ENCODE measurements around the gene IZUMO4.
"Not testable (repeated sequence)": the region's sequence is repeated elsewhere in the genome, so short reads cannot be mapped to it uniquely, and the experiment has no call there.

The IZUMO4 gene

DNA sequence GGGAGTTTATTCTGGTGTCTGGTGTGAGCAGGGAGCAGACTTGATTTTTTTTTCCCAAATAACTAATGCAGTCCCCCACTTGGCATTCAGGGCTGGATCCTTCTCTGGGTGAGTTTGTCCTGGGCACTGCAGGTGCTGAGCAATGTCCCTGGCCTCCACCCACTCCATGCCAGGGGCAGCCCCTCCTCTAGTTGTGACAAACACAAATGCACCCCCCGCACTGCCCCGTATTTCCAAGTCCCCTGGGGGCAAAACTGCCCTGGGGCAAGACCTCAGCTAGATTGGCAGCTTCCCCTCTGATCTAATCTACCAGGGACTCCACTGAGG lies 7.0 kb upstream of the IZUMO4 start:
- ATAC-seq = no peak; the same call in 2 of the 3 replicates
- no peak for TF ChIP-seq ARNTL (CRISPR knock-in tag; IDR thresholded peaks at IDR 0.05; ENCODE audit: borderline replicate concordance, low read depth)
- TF ChIP-seq SNAI2 (CRISPR knock-in tag; IDR thresholded peaks at IDR 0.05) = no peak
- TF ChIP-seq ZFP3 (CRISPR knock-in tag; IDR thresholded peaks at IDR 0.05) = no peak
- no peak for TF ChIP-seq PPARA (CRISPR knock-in tag; IDR thresholded peaks at IDR 0.05; ENCODE audit: borderline replicate concordance)
- TF ChIP-seq, protein P1, sequence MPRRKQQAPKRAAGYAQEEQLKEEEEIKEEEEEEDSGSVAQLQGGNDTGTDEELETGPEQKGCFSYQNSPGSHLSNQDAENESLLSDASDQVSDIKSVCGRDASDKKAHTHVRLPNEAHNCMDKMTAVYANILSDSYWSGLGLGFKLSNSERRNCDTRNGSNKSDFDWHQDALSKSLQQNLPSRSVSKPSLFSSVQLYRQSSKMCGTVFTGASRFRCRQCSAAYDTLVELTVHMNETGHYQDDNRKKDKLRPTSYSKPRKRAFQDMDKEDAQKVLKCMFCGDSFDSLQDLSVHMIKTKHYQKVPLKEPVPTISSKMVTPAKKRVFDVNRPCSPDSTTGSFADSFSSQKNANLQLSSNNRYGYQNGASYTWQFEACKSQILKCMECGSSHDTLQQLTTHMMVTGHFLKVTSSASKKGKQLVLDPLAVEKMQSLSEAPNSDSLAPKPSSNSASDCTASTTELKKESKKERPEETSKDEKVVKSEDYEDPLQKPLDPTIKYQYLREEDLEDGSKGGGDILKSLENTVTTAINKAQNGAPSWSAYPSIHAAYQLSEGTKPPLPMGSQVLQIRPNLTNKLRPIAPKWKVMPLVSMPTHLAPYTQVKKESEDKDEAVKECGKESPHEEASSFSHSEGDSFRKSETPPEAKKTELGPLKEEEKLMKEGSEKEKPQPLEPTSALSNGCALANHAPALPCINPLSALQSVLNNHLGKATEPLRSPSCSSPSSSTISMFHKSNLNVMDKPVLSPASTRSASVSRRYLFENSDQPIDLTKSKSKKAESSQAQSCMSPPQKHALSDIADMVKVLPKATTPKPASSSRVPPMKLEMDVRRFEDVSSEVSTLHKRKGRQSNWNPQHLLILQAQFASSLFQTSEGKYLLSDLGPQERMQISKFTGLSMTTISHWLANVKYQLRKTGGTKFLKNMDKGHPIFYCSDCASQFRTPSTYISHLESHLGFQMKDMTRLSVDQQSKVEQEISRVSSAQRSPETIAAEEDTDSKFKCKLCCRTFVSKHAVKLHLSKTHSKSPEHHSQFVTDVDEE (CRISPR knock-in tag; IDR thresholded peaks at IDR 0.05) = no peak
- no peak for TF ChIP-seq CSDC2 (CRISPR knock-in tag; IDR thresholded peaks at IDR 0.05)
- TF ChIP-seq TOX (CRISPR knock-in tag; IDR thresholded peaks at IDR 0.05; ENCODE audit: borderline replicate concordance) = no peak
- no peak for TF ChIP-seq ZNF565 (CRISPR knock-in tag; conservative IDR thresholded peaks at IDR 0.05; ENCODE audit: low read depth)
- TF ChIP-seq ZNF70 (CRISPR knock-in tag; IDR thresholded peaks at IDR 0.05) = no peak

DNA sequence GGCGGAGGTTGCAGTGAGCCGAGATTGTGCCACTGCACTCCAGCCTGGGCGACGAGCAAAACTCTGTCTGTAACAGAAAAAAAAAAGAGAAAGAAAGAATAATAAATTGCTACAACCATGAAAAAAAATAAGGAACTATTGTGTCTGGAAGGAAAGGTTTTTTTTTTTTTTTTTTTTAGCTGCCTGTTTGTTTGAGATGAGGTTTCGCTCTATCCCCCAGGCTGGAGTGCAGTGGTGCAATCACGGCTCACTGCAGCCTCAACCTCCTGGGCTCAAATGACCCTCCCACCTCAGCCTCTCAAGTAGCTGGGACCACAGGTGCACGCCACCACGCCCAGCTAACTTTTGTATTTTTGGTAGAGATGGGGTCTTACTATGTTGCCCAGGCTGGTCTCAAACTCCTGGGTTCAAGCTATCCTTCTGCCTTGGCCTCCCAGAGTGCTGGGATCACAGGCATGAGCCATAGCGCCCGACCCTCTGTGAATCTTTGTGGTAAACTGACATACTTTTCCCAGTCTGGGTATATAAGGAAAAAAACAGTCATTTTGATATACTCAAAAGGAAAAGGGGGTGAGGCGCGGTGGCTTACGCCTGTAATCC lies 4.7 kb upstream of the IZUMO4 start:
- ATAC-seq = not testable (repeated sequence)

DNA sequence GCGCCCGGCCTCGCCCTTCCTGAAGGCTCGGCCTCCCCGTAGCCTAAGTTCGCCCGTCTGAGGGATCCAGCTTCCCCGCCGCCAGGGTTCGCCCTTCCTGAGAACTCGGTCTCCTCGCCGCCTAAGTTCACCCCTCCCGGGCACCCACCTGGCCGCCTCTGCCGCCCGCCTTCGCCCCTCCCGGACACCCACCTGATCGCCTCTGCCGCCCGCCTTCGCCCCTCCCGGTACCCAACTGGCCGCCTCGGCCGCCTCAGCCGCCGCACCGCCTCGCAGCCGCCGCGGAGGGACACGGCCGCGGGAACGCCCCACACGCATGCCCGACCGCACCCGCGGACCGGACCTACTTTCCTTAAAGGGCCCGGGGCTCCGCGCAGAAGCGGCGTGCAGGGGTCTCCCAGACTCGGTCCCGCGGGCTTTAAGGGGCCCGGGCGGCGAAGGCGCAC lies 658 bp upstream of the IZUMO4 start, which contains the start of gene MOB3A:
TSS of gene MOB3A (minus strand) at position 293 of the 446 bp plus-strand sequence. CDS start 17,766 bp downstream, outside the sequence.
- ATAC-seq = peak; percentile 50
- TF ChIP-seq ZFP30 (CRISPR knock-in tag; IDR thresholded peaks at IDR 0.05) = no peak
- TF ChIP-seq ZFP3 (CRISPR knock-in tag; IDR thresholded peaks at IDR 0.05) = 0 out of 2 replicates have a peak, but pooled peaks have one; percentile 67
- TF ChIP-seq BACH2 (CRISPR knock-in tag; IDR thresholded peaks at IDR 0.05; ENCODE audit: borderline replicate concordance) = no peak
- 0 out of 2 replicates have a peak, but pooled peaks have one; percentile 43 for TF ChIP-seq GLIS3 (CRISPR knock-in tag; IDR thresholded peaks at IDR 0.05)

DNA sequence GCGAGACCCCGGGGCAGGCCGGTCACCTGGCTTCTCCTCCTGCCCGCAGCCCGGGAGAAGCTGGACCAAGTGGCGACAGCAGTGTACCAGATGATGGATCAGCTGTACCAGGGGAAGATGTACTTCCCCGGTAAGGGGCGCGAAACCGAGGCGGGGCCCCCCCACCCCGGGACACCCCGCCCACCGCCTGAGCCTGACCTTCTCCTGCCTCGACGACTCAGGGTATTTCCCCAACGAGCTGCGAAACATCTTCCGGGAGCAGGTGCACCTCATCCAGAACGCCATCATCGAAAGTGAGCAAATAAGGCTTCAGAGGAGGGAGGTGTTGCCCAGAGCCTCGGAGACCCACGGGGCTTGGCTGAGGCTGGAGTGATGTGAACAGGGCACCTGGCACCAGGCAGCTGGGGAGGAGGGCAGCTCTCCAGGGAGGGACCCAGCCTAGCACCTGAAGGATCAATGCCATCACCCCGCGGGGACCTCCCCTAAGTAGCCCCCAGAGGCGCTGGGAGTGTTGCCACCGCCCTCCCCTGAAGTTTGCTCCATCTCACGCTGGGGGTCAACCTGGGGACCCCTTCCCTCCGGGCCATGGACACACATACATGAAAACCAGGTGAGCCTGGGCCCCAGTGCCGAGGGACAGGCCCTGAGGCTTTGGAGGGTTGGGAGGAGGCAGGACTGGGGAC lies 629 bp downstream of the IZUMO4 start:
- no peak for TF ChIP-seq ZFP30 (CRISPR knock-in tag; IDR thresholded peaks at IDR 0.05)
- TF ChIP-seq ZNF565 (CRISPR knock-in tag; conservative IDR thresholded peaks at IDR 0.05; ENCODE audit: low read depth) = no peak
- TF ChIP-seq ZNF8 (CRISPR knock-in tag; IDR thresholded peaks at IDR 0.05) = no peak
- TF ChIP-seq PPARA (CRISPR knock-in tag; IDR thresholded peaks at IDR 0.05; ENCODE audit: borderline replicate concordance) = no peak
- TF ChIP-seq GLIS3 (CRISPR knock-in tag; IDR thresholded peaks at IDR 0.05) = no peak
- TF ChIP-seq, protein P2, sequence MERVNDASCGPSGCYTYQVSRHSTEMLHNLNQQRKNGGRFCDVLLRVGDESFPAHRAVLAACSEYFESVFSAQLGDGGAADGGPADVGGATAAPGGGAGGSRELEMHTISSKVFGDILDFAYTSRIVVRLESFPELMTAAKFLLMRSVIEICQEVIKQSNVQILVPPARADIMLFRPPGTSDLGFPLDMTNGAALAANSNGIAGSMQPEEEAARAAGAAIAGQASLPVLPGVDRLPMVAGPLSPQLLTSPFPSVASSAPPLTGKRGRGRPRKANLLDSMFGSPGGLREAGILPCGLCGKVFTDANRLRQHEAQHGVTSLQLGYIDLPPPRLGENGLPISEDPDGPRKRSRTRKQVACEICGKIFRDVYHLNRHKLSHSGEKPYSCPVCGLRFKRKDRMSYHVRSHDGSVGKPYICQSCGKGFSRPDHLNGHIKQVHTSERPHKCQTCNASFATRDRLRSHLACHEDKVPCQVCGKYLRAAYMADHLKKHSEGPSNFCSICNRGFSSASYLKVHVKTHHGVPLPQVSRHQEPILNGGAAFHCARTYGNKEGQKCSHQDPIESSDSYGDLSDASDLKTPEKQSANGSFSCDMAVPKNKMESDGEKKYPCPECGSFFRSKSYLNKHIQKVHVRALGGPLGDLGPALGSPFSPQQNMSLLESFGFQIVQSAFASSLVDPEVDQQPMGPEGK (CRISPR knock-in tag; IDR thresholded peaks at IDR 0.05; ENCODE audit: borderline replicate concordance) = no peak
- TF ChIP-seq TOX (CRISPR knock-in tag; IDR thresholded peaks at IDR 0.05; ENCODE audit: borderline replicate concordance) = no peak
- TF ChIP-seq CSDC2 (CRISPR knock-in tag; IDR thresholded peaks at IDR 0.05) = no peak
- TF ChIP-seq, protein P1 (CRISPR knock-in tag; IDR thresholded peaks at IDR 0.05) = no peak
- TF ChIP-seq ARNTL (CRISPR knock-in tag; IDR thresholded peaks at IDR 0.05; ENCODE audit: borderline replicate concordance, low read depth) = no peak
- ATAC-seq = peak; percentile 4

DNA sequence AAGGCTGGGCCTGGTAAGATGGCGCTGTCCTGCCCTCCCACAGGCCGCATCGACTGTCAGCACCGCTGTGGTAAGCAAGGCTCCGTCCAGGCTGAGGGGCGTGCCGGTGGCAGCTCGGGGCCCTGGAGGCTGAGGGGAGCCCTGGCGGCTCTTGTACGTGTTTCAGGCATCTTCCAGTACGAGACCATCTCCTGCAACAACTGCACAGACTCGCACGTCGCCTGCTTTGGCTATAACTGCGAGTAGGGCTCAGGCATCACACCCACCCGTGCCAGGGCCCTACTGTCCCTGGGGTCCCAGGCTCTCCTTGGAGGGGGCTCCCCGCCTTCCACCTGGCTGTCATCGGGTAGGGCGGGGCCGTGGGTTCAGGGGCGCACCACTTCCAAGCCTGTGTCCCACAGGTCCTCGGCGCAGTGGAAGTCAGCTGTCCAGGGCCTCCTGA lies 1.2 kb downstream of the IZUMO4 start:
- ATAC-seq = peak; percentile 3; the same call in 2 of the 3 replicates
- no peak for TF ChIP-seq ESRRG (CRISPR knock-in tag; IDR thresholded peaks at IDR 0.05)
- no peak for TF ChIP-seq ZNF70 (CRISPR knock-in tag; IDR thresholded peaks at IDR 0.05)
- TF ChIP-seq ZNF8 (CRISPR knock-in tag; IDR thresholded peaks at IDR 0.05) = no peak
- TF ChIP-seq OSR1 (CRISPR knock-in tag; IDR thresholded peaks at IDR 0.05) = no peak
- no peak for TF ChIP-seq BACH2 (CRISPR knock-in tag; IDR thresholded peaks at IDR 0.05; ENCODE audit: borderline replicate concordance)
- no peak for TF ChIP-seq ZFP30 (CRISPR knock-in tag; IDR thresholded peaks at IDR 0.05)
- TF ChIP-seq CSDC2 (CRISPR knock-in tag; IDR thresholded peaks at IDR 0.05) = no peak
- TF ChIP-seq TOX (CRISPR knock-in tag; IDR thresholded peaks at IDR 0.05; ENCODE audit: borderline replicate concordance) = no peak
- TF ChIP-seq, protein P3, sequence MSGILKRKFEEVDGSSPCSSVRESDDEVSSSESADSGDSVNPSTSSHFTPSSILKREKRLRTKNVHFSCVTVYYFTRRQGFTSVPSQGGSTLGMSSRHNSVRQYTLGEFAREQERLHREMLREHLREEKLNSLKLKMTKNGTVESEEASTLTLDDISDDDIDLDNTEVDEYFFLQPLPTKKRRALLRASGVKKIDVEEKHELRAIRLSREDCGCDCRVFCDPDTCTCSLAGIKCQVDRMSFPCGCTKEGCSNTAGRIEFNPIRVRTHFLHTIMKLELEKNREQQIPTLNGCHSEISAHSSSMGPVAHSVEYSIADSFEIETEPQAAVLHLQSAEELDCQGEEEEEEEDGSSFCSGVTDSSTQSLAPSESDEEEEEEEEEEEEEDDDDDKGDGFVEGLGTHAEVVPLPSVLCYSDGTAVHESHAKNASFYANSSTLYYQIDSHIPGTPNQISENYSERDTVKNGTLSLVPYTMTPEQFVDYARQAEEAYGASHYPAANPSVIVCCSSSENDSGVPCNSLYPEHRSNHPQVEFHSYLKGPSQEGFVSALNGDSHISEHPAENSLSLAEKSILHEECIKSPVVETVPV (CRISPR knock-in tag; IDR thresholded peaks at IDR 0.05) = no peak
- no peak for TF ChIP-seq PPARA (CRISPR knock-in tag; IDR thresholded peaks at IDR 0.05; ENCODE audit: borderline replicate concordance)

Data from SK-N-SH treated with all-trans-retinoic acid at 6 μM for 48 hours (cell line).